Measurements from ENCODE around the gene TLE2.
A peak's percentile ranks its signal among the peaks of the same experiment; 100 is the strongest.
"Not testable (repeated sequence)": the region's sequence is repeated elsewhere in the genome, so short reads cannot be mapped to it uniquely, and the experiment has no call there.

Gene TLE2

DNA sequence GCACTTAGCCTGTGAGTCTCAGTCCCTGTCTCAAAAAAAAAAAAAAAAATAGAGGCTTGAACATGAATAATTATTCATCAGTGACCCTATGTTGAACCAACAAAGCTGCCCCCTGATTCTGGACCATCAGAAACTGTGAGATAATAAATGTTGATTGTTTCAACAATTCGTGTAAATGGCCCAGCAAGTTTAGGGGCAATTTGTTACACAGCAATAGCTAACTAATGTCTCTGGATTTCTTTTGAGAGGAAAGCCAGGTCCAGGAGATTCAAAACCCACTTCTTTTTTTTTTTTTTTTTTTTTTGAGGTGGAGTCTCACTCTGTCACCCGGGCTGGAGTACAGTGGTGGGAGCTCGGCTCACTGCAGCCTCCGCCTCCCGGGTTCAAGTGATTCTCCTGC is 64.2 kb downstream of the TLE2 start:
- DNase-seq (ENCODE audit: extremely low spot score, insufficient read length, low read depth), result no peak
- FAIRE-seq, result no peak

DNA sequence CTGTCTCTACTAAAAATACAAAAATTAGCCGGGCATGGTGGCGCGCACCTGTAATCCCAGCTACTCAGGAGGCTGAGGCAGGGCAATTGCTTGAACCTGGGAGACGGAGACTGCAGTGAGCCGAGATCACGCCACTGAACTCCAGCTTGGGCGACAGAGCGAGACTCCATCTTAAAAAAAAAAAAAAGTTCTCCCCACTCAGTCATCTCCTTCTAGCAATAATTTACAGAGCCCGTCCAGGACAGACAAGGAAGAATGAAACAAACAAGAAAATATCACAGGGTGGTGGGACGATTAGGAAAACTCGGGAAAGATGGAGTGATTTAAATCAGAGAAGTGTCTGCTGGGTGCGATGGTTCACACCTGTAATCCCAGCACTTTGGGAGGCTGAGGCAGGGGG is 65.4 kb downstream of the TLE2 start:
- not testable (repeated sequence) for DNase-seq (ENCODE audit: extremely low spot score, insufficient read length, low read depth); FAIRE-seq

DNA sequence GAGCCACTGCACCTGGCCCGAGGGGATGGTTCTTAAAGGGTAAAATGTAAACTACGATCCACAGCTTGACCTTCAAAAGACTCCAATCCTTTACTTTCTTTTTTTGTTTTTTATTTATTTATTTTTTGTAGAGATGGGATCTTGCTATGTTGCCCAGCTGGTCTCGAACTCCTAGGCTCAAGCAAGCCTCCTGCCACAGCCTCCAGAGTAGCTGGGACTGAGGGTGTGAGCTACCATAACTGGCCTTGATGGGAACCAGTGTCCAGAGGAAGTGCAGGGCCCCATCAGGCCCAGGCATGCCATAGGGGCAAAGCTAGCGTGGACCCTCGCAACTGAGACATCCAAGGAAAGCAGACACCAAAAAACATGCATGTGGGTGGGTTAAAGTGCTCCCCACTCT is 66.0 kb downstream of the TLE2 start:
- DNase-seq (ENCODE audit: extremely low spot score, insufficient read length, low read depth) (no peak), FAIRE-seq (no peak)

DNA sequence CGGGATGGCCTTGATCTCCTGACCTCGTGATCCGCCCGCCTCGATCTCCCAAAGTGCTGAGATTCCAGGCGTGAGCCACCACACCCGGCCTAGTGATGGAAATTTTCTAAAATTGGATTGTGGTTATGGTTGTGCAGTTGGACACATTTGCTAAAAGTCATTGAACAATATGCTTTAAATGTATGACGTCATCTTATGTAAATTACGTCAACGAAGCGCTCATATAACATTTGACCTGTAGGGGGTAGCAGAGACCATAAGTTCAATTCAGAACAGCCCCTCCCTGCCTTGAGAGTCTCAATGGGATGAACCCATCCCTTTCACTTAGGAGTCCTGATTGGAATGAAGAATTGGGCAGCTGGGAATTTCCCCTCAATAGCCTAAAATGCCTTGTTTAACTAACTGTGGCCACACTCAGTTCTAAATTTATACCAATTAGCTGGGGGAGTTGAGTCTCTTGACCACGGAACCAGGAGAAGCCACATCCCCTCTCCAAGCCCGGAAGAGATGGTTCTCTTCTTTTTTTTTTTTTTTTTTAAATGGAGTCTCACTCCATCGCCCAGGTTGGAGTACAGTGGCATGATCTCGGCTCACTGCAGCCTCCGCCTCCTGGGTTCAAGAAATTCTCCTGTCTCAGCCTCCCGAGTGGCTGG is 66.9 kb downstream of the TLE2 start:
- DNase-seq (ENCODE audit: extremely low spot score, insufficient read length, low read depth), result peak; percentile 62
- peak; percentile 96 for FAIRE-seq

DNA sequence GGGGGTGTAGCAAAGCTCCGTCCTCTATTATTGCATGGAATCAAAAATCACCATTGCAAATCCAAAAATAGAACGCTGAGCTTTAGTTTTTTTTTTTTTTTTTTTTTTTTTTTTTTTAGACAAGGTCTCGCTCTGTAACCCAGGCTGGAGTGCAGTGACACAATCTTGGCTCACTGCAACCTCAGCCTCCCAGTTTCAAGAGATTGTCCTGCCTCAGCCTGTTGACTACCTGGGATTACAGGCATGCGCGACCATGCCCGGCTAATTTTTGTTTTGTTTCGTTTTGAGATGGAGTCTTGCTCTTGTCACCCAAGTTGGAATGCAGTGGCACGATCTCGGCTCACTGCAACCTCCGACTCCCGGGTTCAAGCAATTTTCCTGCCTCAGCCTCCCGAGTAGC is 69.0 kb downstream of the TLE2 start:
- FAIRE-seq, result no peak

DNA sequence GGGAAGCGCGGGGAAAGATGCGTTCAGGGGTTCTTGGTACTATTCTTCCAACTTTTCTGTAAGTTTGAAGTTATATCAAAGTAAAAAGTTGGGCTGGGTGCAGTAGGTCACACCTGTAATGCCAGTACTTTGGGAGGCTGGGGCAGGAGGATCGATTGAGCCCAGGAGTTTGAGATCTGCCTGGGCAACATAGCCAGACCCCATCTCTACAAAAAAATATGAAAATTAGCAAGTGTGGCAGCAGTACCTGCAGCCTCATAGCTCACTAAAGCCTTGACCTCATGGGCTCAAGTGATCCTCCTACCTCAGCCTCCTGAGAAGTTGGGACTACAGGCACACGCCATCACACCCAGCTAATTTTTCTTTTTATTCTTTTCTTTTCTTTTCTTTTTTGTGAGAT is 71.9 kb downstream of the TLE2 start:
- no peak for FAIRE-seq
- no peak for DNase-seq (ENCODE audit: extremely low spot score, insufficient read length, low read depth)

More for the DNA sequence above, 69.0 kb downstream of the TLE2 start:
- DNase-seq (ENCODE audit: extremely low spot score, insufficient read length, low read depth), result no peak

DNA sequence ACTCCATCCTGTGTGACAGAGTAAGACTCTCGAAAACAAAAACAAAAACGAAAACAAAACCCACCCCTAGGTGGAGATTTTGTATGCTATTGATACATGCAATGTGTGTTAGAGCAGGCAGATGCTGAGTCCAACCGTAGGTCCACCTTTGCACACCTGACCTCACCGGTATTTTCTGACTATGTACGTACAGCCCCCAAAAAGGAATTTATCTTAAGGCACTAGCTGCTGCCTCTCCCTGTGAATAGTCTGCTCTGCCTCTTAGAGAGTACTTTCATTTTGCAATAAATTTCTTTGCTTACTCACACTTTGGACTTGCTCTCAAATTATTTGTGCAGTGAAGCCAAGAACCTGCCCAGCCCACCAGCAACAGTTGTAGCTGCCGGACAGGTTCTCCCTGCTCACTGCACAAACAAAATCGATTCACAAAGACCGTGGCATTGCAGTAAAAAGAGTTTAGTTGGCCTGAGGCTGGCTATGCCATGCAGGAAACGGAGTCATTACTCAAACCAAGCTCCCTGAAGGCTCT is 76.1 kb downstream of the TLE2 start:
- DNase-seq (ENCODE audit: extremely low spot score, insufficient read length, low read depth), result no peak
- FAIRE-seq, result no peak

DNA sequence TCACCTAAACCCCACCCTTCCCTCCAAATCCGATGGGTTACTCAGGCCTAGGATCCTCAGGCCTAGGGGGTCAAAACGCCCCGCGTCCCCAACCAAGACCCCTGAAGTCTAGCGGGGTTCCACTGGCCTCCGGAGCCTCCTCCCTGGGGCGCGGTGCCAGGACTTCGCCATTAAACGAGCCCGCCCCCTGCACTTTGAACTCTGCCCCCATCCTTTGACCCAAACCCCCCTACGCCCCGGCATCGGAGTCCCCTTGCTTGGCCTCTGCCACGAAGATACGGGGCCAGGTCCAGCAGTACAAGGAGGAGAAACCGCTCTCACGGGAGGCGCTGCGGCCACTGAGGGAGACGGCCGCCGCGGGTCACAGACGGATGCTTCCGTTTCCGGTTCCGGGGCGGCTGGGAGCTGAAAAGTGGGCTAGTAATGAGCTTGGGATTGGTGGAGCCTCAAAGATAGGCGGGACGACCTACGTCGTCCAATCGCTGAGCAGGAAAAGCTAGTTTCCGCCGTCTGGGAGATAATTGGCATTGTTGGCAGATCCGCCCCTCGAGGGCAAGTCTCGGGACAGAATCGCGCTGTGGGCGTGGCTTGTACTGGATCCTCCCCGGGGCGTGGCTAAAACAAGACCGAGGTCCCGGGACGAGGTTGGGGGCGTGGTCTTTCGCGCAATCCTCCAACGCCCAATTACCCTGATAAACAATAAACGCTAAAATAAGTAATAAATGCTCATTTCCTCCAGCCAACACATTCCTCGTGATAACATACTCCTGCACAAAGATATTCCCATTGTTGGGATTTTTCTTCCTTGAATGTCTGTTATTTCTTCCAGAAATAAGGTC is 78.6 kb downstream of the TLE2 start:
- DNase-seq (ENCODE audit: extremely low spot score, insufficient read length, low read depth), result peak; percentile 93
- FAIRE-seq, result peak; percentile 100

DNA sequence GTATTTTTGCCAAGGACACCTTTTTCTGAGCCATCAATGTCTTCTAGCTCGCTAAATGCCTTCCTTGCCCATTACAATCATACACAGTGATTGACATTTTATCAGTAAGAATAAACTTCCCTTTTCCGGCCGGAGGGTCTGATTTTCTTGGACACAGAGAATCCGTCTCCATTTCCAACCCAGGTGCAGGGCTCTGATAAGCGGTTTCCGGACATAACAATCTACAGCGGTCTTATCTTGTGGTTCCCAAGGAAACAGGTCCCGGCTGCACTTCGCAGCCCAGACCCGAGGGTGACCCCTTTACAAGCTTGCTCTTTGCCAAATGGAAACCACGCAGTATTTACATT is 79.2 kb downstream of the TLE2 start:
- FAIRE-seq (no peak), DNase-seq (ENCODE audit: extremely low spot score, insufficient read length, low read depth) (no peak)

All from GM18507 (cell line).